AG09309 (cell line): ENCODE data around the gene CALHM1.

Experiments used
- DNase-seq: peaks from one replicate; pipeline ENCODE4 v3.0.0-alpha.2; 2010; ENCODE audit warnings: low read depth
- H3K4me3 ChIP-seq: 2 replicates; pipeline ENCODE4 v1.5.1; 2011; ENCODE audit warnings: mild to moderate bottlenecking, low read depth, low read length, moderate library complexity; ENCODE audit not compliant: control insufficient read depth
- TF ChIP-seq, protein P1 (sequence below): IDR thresholded peaks from 2 replicates; pipeline ENCODE4 v1.5.1; 2011; ENCODE audit warnings: mild to moderate bottlenecking, low read depth, low read length, inconsistent platforms; ENCODE audit not compliant: insufficient read depth, control insufficient read depth; ENCODE audit errors: missing control alignments

CALHM1 gene

DNA sequence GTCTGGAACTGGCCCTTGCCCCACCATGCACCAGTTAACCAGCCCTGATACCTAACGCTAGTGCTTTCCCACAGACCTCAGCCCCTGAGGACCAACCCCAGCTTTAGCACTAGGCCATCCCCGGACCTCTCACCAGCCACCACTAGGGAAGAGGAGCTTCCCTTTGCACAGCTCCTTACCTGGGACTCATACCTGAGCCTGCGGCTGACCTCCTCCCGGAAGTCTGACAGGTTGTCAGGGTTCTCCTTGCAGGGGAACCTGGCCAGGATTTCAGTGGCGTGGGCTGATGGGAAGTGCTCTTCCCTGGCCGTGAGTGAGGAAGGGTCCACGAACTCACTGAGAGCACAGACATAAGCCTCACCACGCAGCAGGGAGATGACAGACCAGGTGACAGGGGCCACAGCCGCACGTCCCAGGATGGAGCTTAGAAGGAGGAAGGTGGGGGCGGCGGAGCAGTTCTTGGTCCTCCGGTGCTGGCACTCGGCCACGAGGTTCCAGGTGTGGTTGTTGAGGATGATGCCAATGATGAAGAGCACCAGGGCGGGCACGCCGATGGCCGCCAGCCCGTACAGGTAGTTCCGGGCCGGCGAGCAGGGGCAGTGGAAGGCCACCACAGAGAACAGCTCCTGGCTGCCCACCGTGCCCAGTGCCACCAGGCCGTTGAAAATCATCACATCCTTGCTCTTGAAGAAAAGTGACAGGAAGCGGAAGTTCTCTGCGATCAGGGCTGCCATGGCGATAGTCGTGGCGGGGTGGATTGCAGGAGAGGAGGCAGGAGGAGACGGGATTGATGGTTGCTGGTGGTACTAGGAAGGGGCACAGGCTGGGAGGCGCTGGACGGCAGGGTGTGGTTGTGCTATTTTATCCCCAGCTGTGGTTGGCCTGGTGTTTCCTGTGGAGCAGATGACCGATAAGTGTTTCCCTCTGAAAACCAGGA lies 9.2 kb downstream of the CALHM1 start:
- no peak for DNase-seq
- TF ChIP-seq, protein P1, sequence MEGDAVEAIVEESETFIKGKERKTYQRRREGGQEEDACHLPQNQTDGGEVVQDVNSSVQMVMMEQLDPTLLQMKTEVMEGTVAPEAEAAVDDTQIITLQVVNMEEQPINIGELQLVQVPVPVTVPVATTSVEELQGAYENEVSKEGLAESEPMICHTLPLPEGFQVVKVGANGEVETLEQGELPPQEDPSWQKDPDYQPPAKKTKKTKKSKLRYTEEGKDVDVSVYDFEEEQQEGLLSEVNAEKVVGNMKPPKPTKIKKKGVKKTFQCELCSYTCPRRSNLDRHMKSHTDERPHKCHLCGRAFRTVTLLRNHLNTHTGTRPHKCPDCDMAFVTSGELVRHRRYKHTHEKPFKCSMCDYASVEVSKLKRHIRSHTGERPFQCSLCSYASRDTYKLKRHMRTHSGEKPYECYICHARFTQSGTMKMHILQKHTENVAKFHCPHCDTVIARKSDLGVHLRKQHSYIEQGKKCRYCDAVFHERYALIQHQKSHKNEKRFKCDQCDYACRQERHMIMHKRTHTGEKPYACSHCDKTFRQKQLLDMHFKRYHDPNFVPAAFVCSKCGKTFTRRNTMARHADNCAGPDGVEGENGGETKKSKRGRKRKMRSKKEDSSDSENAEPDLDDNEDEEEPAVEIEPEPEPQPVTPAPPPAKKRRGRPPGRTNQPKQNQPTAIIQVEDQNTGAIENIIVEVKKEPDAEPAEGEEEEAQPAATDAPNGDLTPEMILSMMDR = no peak
- H3K4me3 ChIP-seq = peak overlapping the region; percentile 8

GRCh38 chr10:103448746-103449145 lies 10.0 kb downstream of the CALHM1 start:
- TF ChIP-seq, protein P1 = no peak
- H3K4me3 ChIP-seq = no peak overlapping the region
- peak; percentile 57 for DNase-seq

GRCh38 chr10:103447187-103447586 lies 11.5 kb downstream of the CALHM1 start:
- no peak overlapping the region for H3K4me3 ChIP-seq
- DNase-seq = no peak
- TF ChIP-seq, protein P1 = no peak

GRCh38 chr10:103445767-103446567 lies 12.7 kb downstream of the CALHM1 start:
- DNase-seq = peak; percentile 37
- TF ChIP-seq, protein P1 = no peak
- no peak overlapping the region for H3K4me3 ChIP-seq

GRCh38 chr10:103445366-103445765 lies 13.3 kb downstream of the CALHM1 start:
- TF ChIP-seq, protein P1 = no peak
- DNase-seq = no peak
- H3K4me3 ChIP-seq = no peak overlapping the region

DNA sequence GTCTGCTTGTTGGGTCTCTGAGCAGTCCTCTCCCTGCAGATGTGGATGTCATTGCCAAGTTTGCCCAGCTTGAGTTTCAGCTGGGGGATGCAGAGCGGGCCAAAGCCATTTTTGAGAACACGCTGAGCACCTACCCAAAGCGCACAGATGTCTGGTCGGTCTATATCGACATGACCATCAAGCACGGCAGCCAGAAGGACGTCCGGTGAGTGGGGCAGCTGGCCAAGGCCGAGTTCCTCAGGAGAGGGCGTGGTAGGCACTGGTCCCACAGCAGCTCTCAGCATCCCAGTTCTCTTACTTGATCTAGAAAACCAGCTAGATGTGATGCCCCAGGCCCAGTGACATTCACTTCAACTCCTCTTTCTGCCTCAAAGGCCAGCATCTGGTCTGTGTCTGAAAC lies 14.2 kb downstream of the CALHM1 start:
- no peak for DNase-seq

More for the DNA sequence above, 14.2 kb downstream of the CALHM1 start:
- TF ChIP-seq, protein P1 = no peak
- no peak overlapping the region for H3K4me3 ChIP-seq
